Measurements from ENCODE around the gene IL9. TPM values are rescaled to one million over a fixed set of nuclear protein-coding genes. Genes with fewer than 3 reads are reported as not detected.

IL9 gene
- total RNA-seq, 1 donor from 2014 or later, result not detected

DNA sequence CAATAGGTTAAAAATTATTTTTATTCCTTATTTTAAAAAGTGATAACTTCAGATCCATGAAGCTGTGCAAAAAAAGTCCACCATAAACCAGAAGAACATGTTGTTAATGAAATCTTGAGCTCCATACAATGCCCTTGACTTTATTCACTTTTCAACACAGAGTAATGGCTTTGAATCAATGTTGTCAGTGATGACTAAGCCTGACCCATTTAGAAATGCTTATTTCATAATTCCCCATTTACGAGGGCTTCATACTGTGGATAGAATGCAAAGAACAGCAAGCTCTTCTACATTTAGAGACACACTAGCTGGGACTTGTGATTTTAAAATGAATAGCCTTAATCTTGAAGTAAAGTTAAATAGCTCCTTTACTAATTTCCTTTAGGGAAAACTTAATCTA, 25.7 kb upstream of the IL9 start:
- H3K27me3 ChIP-seq (ENCODE audit: control insufficient read depth in 3 of 3, insufficient read depth in 3 of 3, low read length in 3 of 3), result peaks cover 0 to 17% (median 5%) of the 10 kb centered on the region in 3 donors

DNA sequence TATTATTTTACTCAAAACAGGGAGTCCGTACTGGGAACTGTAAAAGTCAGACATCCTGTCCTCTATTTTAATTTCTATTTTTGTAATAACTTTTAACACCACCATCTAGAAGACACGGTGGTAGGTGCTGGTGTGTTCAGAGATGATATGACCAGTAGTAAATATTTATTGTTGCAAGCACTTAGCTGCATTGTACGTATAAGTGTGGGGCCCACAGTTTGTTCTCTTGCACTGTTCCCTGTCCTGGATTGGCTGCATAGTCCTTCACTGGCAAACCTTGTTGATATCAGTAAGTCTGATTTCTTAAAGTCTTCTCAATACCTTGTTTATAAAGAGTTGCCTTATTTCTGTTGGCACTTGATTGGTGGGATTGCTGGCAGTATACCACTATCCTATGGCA, 24.6 kb upstream of the IL9 start:
- no peak overlapping the region for H3K27ac ChIP-seq (ENCODE audit: low read depth, low read length)
- no peak overlapping the region for H3K9ac ChIP-seq (ENCODE audit: low read depth in 1 of 3, low read length in 3 of 3)
- H3K4me1 ChIP-seq (ENCODE audit: control insufficient read depth in 3 of 3, insufficient read depth in 3 of 3, low read length in 3 of 3), result no peaks in the 10 kb centered on the region
- peaks cover 0 to 13% (median 3%) of the 10 kb centered on the region in 3 donors for H3K27me3 ChIP-seq (ENCODE audit: control insufficient read depth in 3 of 3, insufficient read depth in 3 of 3, low read length in 3 of 3)
- H3K36me3 ChIP-seq (ENCODE audit: control insufficient read depth in 3 of 3, insufficient read depth in 3 of 3, low read length in 3 of 3), result no peaks in the 10 kb centered on the region
- no peak overlapping the region for H3K4me3 ChIP-seq (ENCODE audit: low read length in 3 of 3)
- no peaks in the 10 kb centered on the region for H3K9me3 ChIP-seq (ENCODE audit: control insufficient read depth in 3 of 3, low read length in 3 of 3)

More for the DNA sequence above, 25.7 kb upstream of the IL9 start:
- Histone ChIP-seq H3K4me3 (ENCODE audit: low read length in 3 of 3) (no peak overlapping the region), H3K27ac (ENCODE audit: low read depth, low read length) (no peak overlapping the region), H3K36me3 (ENCODE audit: control insufficient read depth in 3 of 3, insufficient read depth in 3 of 3, low read length in 3 of 3) (no peaks in the 10 kb centered on the region), H3K9me3 (ENCODE audit: control insufficient read depth in 3 of 3, low read length in 3 of 3) (no peaks in the 10 kb centered on the region), H3K4me1 (ENCODE audit: control insufficient read depth in 3 of 3, insufficient read depth in 3 of 3, low read length in 3 of 3) (no peaks in the 10 kb centered on the region), H3K9ac (ENCODE audit: low read depth in 1 of 3, low read length in 3 of 3) (no peak overlapping the region)

DNA sequence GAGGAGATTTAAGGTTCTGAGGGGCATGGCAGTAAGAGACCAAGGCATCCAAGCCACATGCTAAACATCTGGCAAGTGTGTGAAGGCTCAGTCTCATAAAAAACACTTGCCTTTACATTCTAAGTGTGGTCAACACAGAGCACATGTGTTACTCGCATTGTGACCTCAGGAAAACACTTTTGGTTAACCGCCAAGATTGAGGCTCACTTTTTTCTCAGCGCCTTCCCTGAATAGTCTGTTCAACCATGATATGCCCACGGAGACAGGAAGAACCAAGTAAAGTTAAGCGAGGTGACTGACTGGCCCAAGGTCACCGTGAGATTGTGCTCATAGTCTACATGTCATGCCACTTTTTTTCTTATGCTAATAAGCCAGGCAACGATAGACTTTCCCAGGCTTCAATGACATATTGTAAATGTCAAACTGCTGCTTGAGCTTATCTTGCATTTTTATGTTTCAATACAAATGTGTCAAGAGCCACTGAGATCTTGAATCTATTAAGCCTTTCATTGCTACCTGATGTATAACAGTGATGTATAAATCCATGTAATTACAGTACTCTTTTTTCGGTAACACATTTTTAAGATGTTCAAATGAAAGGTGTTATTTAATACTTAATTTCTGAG, 21.1 kb upstream of the IL9 start:
- H3K9me3 ChIP-seq (ENCODE audit: control insufficient read depth in 3 of 3, low read length in 3 of 3), result no peaks in the 10 kb centered on the region
- no peaks in the 10 kb centered on the region for H3K4me1 ChIP-seq (ENCODE audit: control insufficient read depth in 3 of 3, insufficient read depth in 3 of 3, low read length in 3 of 3)
- no peak overlapping the region for H3K9ac ChIP-seq (ENCODE audit: low read depth in 1 of 3, low read length in 3 of 3)
- H3K27ac ChIP-seq (ENCODE audit: low read depth, low read length), result no peak overlapping the region
- H3K27me3 ChIP-seq (ENCODE audit: control insufficient read depth in 3 of 3, insufficient read depth in 3 of 3, low read length in 3 of 3), result peaks cover 7 to 13% (median 12%) of the 10 kb centered on the region in 3 donors
- H3K4me3 ChIP-seq (ENCODE audit: low read length in 3 of 3), result no peak overlapping the region
- no peaks in the 10 kb centered on the region for H3K36me3 ChIP-seq (ENCODE audit: control insufficient read depth in 3 of 3, insufficient read depth in 3 of 3, low read length in 3 of 3)

DNA sequence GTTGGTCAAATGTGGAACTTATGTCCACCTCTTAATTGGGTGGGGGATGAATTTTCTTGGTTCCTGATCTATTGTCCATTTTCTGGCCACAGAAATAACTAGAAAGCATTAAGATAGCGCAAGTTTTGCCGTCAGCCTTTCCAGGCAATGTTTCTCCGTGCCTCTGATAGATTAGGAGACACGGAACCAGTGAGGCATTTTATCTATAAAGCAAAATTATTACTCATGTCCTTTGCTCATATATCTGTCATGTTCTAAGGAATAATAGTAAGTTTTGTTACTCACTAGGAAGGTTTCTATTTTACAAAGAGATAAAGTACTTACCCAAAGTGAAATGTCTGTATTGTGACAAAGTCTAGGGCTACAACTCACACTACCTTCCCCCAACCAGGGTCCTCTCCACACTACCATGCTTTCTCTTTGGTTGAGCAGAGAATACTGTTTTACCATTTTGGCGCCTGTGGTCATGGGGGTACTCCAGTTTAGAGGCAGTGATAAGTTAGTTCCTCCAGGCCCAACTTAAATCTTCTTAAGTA, 19.9 kb upstream of the IL9 start:
- no peaks in the 10 kb centered on the region for H3K9me3 ChIP-seq (ENCODE audit: control insufficient read depth in 3 of 3, low read length in 3 of 3)
- peaks cover 15 to 24% (median 23%) of the 10 kb centered on the region in 3 donors for H3K27me3 ChIP-seq (ENCODE audit: control insufficient read depth in 3 of 3, insufficient read depth in 3 of 3, low read length in 3 of 3)
- H3K4me1 ChIP-seq (ENCODE audit: control insufficient read depth in 3 of 3, insufficient read depth in 3 of 3, low read length in 3 of 3), result no peaks in the 10 kb centered on the region
- no peaks in the 10 kb centered on the region for H3K36me3 ChIP-seq (ENCODE audit: control insufficient read depth in 3 of 3, insufficient read depth in 3 of 3, low read length in 3 of 3)
- H3K9ac ChIP-seq (ENCODE audit: low read depth in 1 of 3, low read length in 3 of 3), result no peak overlapping the region
- no peak overlapping the region for H3K27ac ChIP-seq (ENCODE audit: low read depth, low read length)
- no peak overlapping the region for H3K4me3 ChIP-seq (ENCODE audit: low read length in 3 of 3)

DNA sequence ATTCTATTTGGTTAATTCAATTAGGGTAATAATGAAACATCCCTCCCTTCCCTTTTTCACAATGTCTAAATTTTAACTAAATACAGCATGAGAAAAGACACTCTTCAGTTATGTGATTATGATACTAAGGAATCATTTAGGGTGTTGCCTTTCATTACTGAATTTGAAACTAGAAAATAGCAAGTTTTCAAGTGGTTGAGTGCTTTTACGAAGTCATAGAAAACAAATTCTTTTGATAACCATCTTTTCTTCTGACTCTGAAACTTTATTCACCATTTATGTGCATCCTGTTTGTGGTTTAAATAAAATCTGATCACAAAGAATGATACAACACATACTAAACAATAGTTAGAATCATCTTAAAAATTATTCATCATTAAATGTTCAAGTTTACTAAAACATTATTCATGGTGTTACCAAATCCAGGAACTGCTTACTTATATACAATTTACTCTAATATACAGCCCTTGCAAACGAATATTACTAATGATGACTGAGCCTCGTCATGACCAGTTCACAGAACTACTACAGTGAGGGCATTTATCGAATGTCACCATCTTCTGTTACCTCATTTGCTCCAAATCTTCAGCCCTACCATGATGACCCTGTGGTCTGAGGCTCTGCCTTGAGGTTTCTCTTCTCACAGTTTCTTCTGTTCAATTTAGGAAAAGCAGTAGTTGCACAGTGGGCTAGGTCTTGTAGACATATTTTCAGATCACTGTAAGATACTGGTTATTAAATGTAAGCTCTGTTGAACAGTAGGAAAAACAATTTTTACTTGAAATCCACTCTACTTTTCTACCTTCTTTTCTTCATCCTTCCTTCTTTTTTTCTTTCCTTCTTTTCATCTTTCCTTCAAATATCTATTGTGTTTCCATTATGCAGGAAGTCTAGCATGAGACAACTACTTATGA, 18.3 kb upstream of the IL9 start:
- H3K9ac ChIP-seq (ENCODE audit: low read depth in 1 of 3, low read length in 3 of 3), result no peak overlapping the region
- no peak overlapping the region for H3K4me3 ChIP-seq (ENCODE audit: low read length in 3 of 3)
- H3K27me3 ChIP-seq (ENCODE audit: control insufficient read depth in 3 of 3, insufficient read depth in 3 of 3, low read length in 3 of 3), result peaks cover 15 to 30% (median 28%) of the 10 kb centered on the region in 3 donors
- no peak overlapping the region for H3K27ac ChIP-seq (ENCODE audit: low read depth, low read length)
- H3K4me1 ChIP-seq (ENCODE audit: control insufficient read depth in 3 of 3, insufficient read depth in 3 of 3, low read length in 3 of 3), result no peaks in the 10 kb centered on the region
- no peaks in the 10 kb centered on the region for H3K9me3 ChIP-seq (ENCODE audit: control insufficient read depth in 3 of 3, low read length in 3 of 3)
- H3K36me3 ChIP-seq (ENCODE audit: control insufficient read depth in 3 of 3, insufficient read depth in 3 of 3, low read length in 3 of 3), result no peaks in the 10 kb centered on the region

DNA sequence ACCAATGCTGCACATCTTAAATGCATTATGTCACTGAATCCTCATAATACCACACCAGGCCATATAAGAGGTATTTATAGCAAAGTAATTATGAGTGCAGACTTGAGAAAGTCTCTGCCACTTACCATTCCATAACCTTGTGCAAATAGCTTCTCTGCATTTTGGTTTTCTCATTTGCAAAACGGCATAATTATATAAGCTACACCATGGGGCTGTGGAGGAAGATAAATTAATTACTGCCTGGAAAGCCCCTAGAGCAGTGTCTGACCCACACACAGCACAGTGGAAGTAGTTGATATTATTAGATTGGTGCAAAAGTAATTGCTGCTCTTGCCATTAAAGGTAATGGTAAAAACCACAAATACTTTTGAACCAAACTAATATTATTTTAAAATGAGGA, 9.5 kb upstream of the IL9 start:
- peaks cover 0 to 21% (median 17%) of the 10 kb centered on the region in 3 donors for H3K27me3 ChIP-seq (ENCODE audit: control insufficient read depth in 3 of 3, insufficient read depth in 3 of 3, low read length in 3 of 3)
- H3K4me1 ChIP-seq (ENCODE audit: control insufficient read depth in 3 of 3, insufficient read depth in 3 of 3, low read length in 3 of 3), result no peaks in the 10 kb centered on the region
- H3K36me3 ChIP-seq (ENCODE audit: control insufficient read depth in 3 of 3, insufficient read depth in 3 of 3, low read length in 3 of 3), result no peaks in the 10 kb centered on the region
- no peak overlapping the region for H3K27ac ChIP-seq (ENCODE audit: low read depth, low read length)
- H3K9me3 ChIP-seq (ENCODE audit: control insufficient read depth in 3 of 3, low read length in 3 of 3), result no peaks in the 10 kb centered on the region
- H3K4me3 ChIP-seq (ENCODE audit: low read length in 3 of 3), result no peak overlapping the region
- H3K9ac ChIP-seq (ENCODE audit: low read depth in 1 of 3, low read length in 3 of 3), result no peak overlapping the region

DNA sequence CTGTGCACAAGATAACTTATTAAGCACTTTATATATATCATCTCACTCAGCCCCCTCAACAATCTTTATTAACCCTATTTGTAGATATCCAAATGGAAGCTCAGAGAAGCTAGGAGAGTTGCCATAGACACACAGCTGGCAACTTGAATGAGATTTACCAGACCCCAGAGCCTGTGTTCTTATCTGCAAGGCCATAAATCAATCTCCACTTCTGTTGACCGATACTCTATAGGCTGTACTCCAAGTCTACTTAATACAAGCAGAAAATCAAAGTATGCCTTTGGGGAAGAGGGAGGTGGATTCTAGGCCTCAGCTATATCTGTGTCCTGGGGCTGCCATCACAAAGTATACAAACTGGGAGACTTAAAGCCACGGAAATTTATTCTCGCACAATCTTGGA, 6.0 kb upstream of the IL9 start:
- Histone ChIP-seq H3K36me3 (ENCODE audit: control insufficient read depth in 3 of 3, insufficient read depth in 3 of 3, low read length in 3 of 3) (no peaks in the 10 kb centered on the region), H3K27ac (ENCODE audit: low read depth, low read length) (no peak overlapping the region), H3K4me3 (ENCODE audit: low read length in 3 of 3) (no peak overlapping the region), H3K27me3 (ENCODE audit: control insufficient read depth in 3 of 3, insufficient read depth in 3 of 3, low read length in 3 of 3) (peaks cover 0 to 16% (median 3%) of the 10 kb centered on the region in 3 donors), H3K9me3 (ENCODE audit: control insufficient read depth in 3 of 3, low read length in 3 of 3) (no peaks in the 10 kb centered on the region), H3K9ac (ENCODE audit: low read depth in 1 of 3, low read length in 3 of 3) (no peak overlapping the region), H3K4me1 (ENCODE audit: control insufficient read depth in 3 of 3, insufficient read depth in 3 of 3, low read length in 3 of 3) (no peaks in the 10 kb centered on the region)

DNA sequence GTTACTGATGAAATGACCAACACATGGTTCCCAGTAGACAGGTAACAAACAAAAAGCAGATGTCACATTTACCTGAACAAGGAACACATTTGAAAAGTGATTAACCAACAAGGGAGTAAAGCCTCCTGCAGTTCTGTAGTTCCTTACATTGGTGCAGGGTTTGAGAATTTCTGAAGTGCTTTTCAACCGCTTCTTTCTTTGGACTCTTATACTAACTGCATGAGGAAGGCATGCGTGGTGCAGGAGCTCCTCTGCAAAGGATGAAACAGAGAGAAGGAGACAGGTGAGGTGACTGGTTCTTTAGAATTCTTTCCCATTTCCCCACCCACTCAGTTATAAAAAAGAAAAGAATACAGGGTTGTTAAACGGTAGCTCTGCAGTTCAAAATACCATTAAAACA, 4.6 kb upstream of the IL9 start:
- Histone ChIP-seq H3K9ac (ENCODE audit: low read depth in 1 of 3, low read length in 3 of 3) (no peak overlapping the region), H3K36me3 (ENCODE audit: control insufficient read depth in 3 of 3, insufficient read depth in 3 of 3, low read length in 3 of 3) (no peaks in the 10 kb centered on the region), H3K27ac (ENCODE audit: low read depth, low read length) (no peak overlapping the region), H3K27me3 (ENCODE audit: control insufficient read depth in 3 of 3, insufficient read depth in 3 of 3, low read length in 3 of 3) (peaks cover 0 to 18% (median 3%) of the 10 kb centered on the region in 3 donors), H3K4me1 (ENCODE audit: control insufficient read depth in 3 of 3, insufficient read depth in 3 of 3, low read length in 3 of 3) (no peaks in the 10 kb centered on the region), H3K4me3 (ENCODE audit: low read length in 3 of 3) (no peak overlapping the region), H3K9me3 (ENCODE audit: control insufficient read depth in 3 of 3, low read length in 3 of 3) (no peaks in the 10 kb centered on the region)

DNA sequence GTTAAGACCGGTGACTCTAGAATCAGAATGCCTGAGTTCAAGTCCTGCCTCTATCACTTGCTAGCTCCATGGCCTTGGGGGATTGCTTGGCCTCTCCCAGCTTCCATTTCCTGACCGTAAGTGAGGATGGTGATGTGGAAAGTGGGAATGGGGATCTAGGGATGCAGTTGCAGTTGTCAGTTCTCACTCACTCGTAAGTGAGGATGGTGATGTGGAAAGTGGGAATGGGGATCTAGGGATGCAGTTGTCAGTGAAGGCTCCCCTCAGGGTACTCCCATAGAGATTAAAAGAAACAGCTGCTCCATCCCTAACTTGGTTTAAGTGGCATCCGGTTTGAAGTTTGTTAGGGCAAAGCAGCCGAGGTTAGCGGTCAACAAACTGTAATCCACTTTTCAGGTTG, 3.0 kb upstream of the IL9 start:
- no peaks in the 10 kb centered on the region for H3K9me3 ChIP-seq (ENCODE audit: control insufficient read depth in 3 of 3, low read length in 3 of 3)
- no peak overlapping the region for H3K27ac ChIP-seq (ENCODE audit: low read depth, low read length)
- no peak overlapping the region for H3K4me3 ChIP-seq (ENCODE audit: low read length in 3 of 3)
- H3K9ac ChIP-seq (ENCODE audit: low read depth in 1 of 3, low read length in 3 of 3), result no peak overlapping the region
- H3K27me3 ChIP-seq (ENCODE audit: control insufficient read depth in 3 of 3, insufficient read depth in 3 of 3, low read length in 3 of 3), result peaks cover 0 to 18% (median 4%) of the 10 kb centered on the region in 3 donors
- no peaks in the 10 kb centered on the region for H3K36me3 ChIP-seq (ENCODE audit: control insufficient read depth in 3 of 3, insufficient read depth in 3 of 3, low read length in 3 of 3)
- H3K4me1 ChIP-seq (ENCODE audit: control insufficient read depth in 3 of 3, insufficient read depth in 3 of 3, low read length in 3 of 3), result no peaks in the 10 kb centered on the region

DNA sequence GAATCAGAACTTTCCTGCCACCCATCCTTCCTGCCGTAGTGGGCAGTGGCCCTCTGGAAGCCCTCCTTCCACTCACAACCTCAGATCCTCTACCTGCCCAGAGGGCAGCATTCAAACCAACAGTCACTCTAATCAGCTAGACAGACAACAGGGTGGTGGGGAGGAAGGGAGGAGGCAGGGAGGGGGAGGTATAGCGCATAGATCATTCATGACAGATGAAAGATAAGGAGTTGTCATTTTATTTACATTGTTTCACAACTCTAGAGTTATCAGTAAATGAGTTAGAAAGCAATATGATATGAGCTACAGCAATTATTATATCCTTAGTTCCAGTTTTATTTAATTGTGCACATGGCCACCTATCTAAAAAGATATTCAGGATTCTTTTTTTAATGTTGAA, 852 bp downstream of the IL9 start:
- Histone ChIP-seq H3K27ac (ENCODE audit: low read depth, low read length) (no peak overlapping the region), H3K4me1 (ENCODE audit: control insufficient read depth in 3 of 3, insufficient read depth in 3 of 3, low read length in 3 of 3) (no peaks in the 10 kb centered on the region), H3K9me3 (ENCODE audit: control insufficient read depth in 3 of 3, low read length in 3 of 3) (no peaks in the 10 kb centered on the region), H3K9ac (ENCODE audit: low read depth in 1 of 3, low read length in 3 of 3) (no peak overlapping the region), H3K4me3 (ENCODE audit: low read length in 3 of 3) (no peak overlapping the region), H3K27me3 (ENCODE audit: control insufficient read depth in 3 of 3, insufficient read depth in 3 of 3, low read length in 3 of 3) (peaks cover 0 to 10% (median 4%) of the 10 kb centered on the region in 3 donors), H3K36me3 (ENCODE audit: control insufficient read depth in 3 of 3, insufficient read depth in 3 of 3, low read length in 3 of 3) (no peaks in the 10 kb centered on the region)

Data from skeletal muscle tissue (tissue), 4 donors.